ENCODE results near the gene PCYOX1L.
"Not testable (repeated sequence)": the region's sequence is repeated elsewhere in the genome, so short reads cannot be mapped to it uniquely, and the experiment has no call there.

The PCYOX1L gene

DNA sequence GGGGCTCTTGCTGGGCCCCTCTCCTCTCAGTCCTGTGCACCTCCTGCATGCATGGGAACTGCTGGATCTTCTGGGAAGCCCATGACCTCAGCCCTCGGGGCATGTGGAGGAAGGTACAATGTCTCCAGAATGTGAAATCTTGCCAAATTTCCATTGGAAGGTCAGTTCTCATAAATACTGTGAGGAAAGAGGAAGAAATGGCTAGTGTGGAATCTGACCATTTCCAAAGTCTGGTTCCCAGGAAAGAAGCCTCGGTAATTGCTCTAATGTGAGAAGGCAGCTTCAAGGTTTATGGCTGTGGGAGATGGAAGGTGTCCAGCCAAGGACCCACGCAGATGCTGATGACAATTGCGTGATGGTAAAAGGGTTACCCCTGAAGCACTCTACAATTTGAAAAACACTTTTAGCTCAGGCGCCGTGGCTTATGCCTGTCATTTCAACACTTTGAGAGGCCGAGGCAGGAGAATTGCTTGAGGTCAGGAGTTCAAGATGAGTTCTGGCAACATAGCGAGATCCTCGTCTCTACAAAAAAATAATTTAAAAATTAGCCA, 29.3 kb downstream of the PCYOX1L start:
- Mint-ChIP-seq H3K4me3 (no peak overlapping the region), H3K27ac (ENCODE audit: low read depth) (no peak overlapping the region), H3K9me3 (no peaks in the 10 kb centered on the region), H3K4me1 (peaks cover under 1% of the 10 kb centered on the region), H3K27me3 (no peaks in the 10 kb centered on the region), H3K36me3 (ENCODE audit: insufficient read depth) (peaks cover 3% of the 10 kb centered on the region)
- no peak for ATAC-seq (replicated peaks; ENCODE audit: extremely low read depth, poor library complexity, severe bottlenecking)
- no peak for DNase-seq (ENCODE audit: low spot score in 2 of 2)

DNA sequence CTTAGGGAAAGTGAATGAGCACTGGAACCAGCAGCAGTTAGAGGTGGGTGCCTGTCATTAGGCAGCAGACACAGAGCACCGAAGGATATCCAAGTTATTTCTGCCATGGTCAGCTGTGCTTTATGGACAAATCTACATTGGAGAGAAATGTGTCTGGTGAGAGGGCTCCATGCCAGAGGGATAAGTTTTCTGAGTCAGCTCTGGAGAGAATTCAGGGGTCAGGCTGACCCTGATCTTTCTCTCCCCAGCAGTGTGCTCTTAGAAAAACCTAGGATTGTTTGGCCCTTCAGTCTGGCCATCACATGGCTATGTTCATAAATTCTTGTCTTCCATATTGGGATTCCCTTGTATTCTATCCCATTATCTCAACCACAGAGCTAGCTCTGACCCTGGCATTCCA, 30.1 kb downstream of the PCYOX1L start:
- DNase-seq (ENCODE audit: low spot score in 2 of 2), result no peak
- no peak for ATAC-seq (replicated peaks; ENCODE audit: extremely low read depth, poor library complexity, severe bottlenecking)
- no peaks in the 10 kb centered on the region for H3K4me1 Mint-ChIP-seq
- no peaks in the 10 kb centered on the region for H3K9me3 Mint-ChIP-seq
- H3K36me3 Mint-ChIP-seq (ENCODE audit: insufficient read depth), result peaks cover 3% of the 10 kb centered on the region
- no peak overlapping the region for H3K27ac Mint-ChIP-seq (ENCODE audit: low read depth)
- H3K4me3 Mint-ChIP-seq, result no peak overlapping the region
- H3K27me3 Mint-ChIP-seq, result no peaks in the 10 kb centered on the region

DNA sequence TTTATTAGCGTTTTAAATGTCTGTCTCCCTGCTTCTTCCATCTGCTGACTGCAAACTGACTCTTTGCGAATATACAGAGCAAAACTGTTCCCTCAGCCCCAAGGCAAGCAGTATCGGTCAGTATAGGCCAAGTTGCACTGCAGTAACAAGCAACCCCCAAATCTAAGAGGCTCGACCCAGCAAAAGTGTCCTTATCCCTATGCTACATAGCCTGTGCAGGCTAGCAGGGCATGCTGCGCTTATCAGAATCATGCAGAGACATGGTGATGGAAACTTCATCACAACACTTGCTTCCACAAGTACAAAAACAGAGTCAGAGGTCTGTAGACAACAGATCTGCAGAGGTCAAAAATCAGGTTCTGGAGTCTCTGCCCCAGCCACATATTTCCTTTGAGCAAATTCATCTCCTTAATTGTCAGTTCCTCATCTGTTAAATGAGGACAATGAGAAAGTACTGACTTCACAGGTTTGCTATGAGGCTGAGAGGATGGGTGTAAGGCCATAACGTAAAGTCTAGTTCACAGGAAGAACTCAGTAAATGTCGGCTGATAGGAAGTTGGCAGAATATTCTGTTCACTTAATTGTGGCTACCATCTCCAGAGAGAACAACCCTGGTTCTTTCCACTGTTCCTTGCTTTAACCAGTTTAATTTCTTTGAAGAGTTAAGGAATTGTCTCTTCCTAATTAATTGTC, 30.8 kb downstream of the PCYOX1L start:
- no peaks in the 10 kb centered on the region for H3K27me3 Mint-ChIP-seq
- no peak overlapping the region for H3K4me3 Mint-ChIP-seq
- no peak for DNase-seq (ENCODE audit: low spot score in 2 of 2)
- peaks cover 3% of the 10 kb centered on the region for H3K36me3 Mint-ChIP-seq (ENCODE audit: insufficient read depth)
- no peaks in the 10 kb centered on the region for H3K9me3 Mint-ChIP-seq
- no peak overlapping the region for H3K27ac Mint-ChIP-seq (ENCODE audit: low read depth)
- no peak for ATAC-seq (replicated peaks; ENCODE audit: extremely low read depth, poor library complexity, severe bottlenecking)
- H3K4me1 Mint-ChIP-seq, result no peaks in the 10 kb centered on the region

DNA sequence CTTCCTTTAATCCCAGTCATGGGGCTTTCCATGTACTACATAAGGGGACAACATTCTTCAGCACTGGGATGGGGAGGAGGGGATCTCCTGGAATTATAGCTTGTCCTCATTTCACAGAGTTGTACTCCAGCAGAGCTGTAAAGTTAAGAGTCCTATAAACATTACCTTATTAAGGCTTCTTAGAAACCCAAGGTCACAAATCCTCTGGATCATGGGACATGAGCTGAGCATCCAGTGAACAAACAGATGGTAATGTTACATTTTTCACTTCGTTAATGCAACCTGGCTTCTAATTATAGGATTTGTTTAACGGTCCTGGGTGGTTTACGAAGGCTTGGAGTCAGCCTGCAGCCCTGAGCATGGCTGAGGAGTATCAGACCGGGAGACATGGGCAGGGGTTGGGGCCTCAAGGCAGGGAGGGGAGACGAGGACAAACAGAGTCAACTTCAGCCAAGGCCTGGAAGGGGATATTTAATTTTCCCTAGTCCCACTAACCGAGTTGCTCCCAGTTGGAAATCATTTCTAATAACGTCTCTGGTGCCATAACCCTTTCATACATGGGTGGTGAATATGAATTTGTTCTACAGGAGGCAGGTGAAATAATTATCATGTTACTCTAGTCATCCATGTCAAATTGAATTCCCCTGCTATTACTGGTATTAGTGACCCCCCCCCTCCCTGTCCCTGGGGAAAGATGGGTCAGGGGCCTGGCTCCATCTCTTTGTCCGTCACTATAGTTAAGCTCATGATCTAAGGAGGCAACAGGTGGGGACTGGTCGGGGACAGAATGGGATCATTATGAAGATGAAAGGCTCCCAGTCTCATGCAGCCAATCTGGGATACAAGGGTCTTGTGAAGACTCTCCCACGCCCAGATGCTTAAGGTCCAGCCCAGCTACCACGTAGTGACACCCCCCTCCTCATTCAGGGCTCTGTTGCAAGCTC, 32.0 kb downstream of the PCYOX1L start:
- H3K27me3 Mint-ChIP-seq, result no peaks in the 10 kb centered on the region
- no peak for ATAC-seq (replicated peaks; ENCODE audit: extremely low read depth, poor library complexity, severe bottlenecking)
- no peak overlapping the region for H3K4me3 Mint-ChIP-seq

DNA sequence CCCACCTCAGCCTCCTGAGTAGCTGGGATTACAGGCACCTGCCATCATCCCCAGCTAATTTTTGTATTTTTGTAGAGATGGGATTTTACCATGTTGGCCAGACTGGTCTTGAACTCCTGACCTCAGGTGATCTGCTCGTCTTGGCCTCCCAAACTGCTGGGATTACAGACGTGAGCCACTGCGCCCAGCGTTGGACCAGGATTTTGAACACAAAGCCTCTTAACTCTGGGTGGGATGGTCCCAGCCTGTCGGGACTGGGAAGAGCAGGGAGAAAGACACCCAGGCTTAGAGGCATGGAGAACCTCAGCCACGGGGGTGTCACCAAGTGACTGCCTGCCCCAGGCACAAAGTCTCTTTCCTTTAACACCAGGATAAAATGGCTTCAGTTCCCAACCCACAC, 33.2 kb downstream of the PCYOX1L start:
- DNase-seq (ENCODE audit: low spot score in 2 of 2); H3K27me3 Mint-ChIP-seq; H3K27ac Mint-ChIP-seq (ENCODE audit: low read depth); ATAC-seq (replicated peaks; ENCODE audit: extremely low read depth, poor library complexity, severe bottlenecking); H3K4me1 Mint-ChIP-seq; H3K4me3 Mint-ChIP-seq; H3K9me3 Mint-ChIP-seq; H3K36me3 Mint-ChIP-seq (ENCODE audit: insufficient read depth): not testable (repeated sequence)

More for the DNA sequence above, 32.0 kb downstream of the PCYOX1L start:
- H3K27ac Mint-ChIP-seq (ENCODE audit: low read depth), result no peak overlapping the region
- no peaks in the 10 kb centered on the region for H3K4me1 Mint-ChIP-seq
- no peak for DNase-seq (ENCODE audit: low spot score in 2 of 2)
- H3K9me3 Mint-ChIP-seq, result no peaks in the 10 kb centered on the region
- peaks cover 3% of the 10 kb centered on the region for H3K36me3 Mint-ChIP-seq (ENCODE audit: insufficient read depth)

DNA sequence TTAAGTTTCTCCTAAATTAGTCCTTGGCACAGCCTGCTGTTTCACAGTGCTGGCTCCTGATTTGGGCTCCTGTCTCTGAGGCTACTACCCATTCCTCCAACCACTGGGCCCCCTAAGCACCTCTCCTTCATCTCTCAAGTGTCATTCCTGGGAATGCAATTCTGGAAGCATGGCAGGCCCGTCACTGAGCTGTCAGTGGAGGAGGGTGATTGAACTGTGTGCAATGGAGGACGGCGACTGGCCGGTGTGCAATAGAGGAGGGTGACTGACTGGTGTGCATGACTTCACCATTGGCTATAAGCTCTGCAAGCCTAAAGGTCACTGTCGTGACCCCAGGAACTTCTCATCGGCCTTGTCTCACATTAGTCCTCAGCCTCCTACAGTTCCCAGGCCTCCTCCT, 33.7 kb downstream of the PCYOX1L start:
- no peak for ATAC-seq (replicated peaks; ENCODE audit: extremely low read depth, poor library complexity, severe bottlenecking)
- no peaks in the 10 kb centered on the region for H3K4me1 Mint-ChIP-seq
- H3K9me3 Mint-ChIP-seq, result no peaks in the 10 kb centered on the region
- no peak overlapping the region for H3K4me3 Mint-ChIP-seq
- no peak for DNase-seq (ENCODE audit: low spot score in 2 of 2)
- no peak overlapping the region for H3K27ac Mint-ChIP-seq (ENCODE audit: low read depth)
- H3K36me3 Mint-ChIP-seq (ENCODE audit: insufficient read depth), result peaks cover 3% of the 10 kb centered on the region
- H3K27me3 Mint-ChIP-seq, result no peaks in the 10 kb centered on the region

DNA sequence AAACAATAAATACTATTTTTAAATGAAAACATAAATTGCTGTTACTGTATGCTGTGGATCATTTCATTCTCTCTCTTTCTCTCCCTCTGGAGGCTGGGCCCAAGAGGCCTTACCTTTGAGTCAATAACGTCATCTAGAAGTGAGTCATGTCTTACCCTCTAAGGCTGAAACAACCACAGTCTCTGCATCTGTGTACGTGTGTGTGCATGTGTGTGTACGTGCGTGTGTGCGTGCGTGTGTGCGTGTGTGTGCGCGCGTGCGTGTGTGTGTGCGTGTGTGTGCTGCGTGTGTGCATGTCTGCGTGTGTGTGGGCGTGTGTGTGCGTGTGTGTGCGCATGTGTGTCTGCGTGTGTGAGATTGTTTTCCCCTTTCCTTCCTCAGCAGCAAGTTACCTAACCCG, 34.9 kb downstream of the PCYOX1L start:
- H3K27ac Mint-ChIP-seq (ENCODE audit: low read depth), result no peak overlapping the region
- no peak for ATAC-seq (replicated peaks; ENCODE audit: extremely low read depth, poor library complexity, severe bottlenecking)
- no peak overlapping the region for H3K4me3 Mint-ChIP-seq
- no peak for DNase-seq (ENCODE audit: low spot score in 2 of 2)
- H3K27me3 Mint-ChIP-seq, result no peaks in the 10 kb centered on the region
- H3K9me3 Mint-ChIP-seq, result no peaks in the 10 kb centered on the region
- no peaks in the 10 kb centered on the region for H3K4me1 Mint-ChIP-seq
- H3K36me3 Mint-ChIP-seq (ENCODE audit: insufficient read depth), result peaks cover 3% of the 10 kb centered on the region

DNA sequence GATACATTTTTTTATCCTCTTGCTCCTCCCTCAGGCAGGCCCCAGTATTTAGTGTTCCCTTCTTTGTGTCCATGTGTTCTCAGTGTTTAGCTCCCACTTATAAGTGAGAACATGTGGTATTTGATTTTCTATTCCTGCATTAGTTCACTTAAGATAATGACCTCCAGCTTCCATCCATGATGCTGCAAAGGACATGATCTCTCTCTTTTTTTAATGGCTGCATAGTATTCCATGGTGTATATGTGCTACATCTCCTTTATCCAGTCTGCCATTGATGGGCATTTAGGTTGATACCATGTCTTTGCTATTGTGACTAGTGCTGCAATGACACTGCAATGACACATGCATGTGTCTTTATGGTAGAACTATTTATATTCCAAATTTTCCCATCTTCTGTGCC, 37.1 kb downstream of the PCYOX1L start:
- not testable (repeated sequence) for ATAC-seq (replicated peaks; ENCODE audit: extremely low read depth, poor library complexity, severe bottlenecking); H3K4me3 Mint-ChIP-seq; H3K27ac Mint-ChIP-seq (ENCODE audit: low read depth); H3K36me3 Mint-ChIP-seq (ENCODE audit: insufficient read depth); H3K9me3 Mint-ChIP-seq; DNase-seq (ENCODE audit: low spot score in 2 of 2); H3K4me1 Mint-ChIP-seq
- peaks cover 10% of the 10 kb centered on the region for H3K27me3 Mint-ChIP-seq

DNA sequence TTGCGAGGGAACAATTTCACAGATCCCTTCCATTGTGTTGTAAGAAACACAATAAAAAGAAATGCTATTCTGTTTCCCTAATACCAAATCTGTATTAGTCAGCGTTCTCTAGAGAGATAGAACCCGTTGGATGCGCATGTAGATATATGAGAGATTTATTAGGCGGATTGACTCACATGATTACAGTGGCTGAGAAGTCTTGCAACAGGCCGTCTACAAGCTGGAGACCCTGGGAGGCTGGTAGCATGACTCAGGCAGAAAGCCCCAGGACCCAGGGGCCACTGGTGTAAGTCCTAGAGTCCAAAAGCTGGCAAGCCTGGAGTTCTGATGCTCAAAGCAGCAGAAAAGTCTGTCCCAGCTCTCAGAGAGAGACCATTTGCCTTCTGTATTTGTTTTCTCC, 39.7 kb downstream of the PCYOX1L start:
- Mint-ChIP-seq H3K4me1 (no peaks in the 10 kb centered on the region), H3K27ac (ENCODE audit: low read depth) (no peak overlapping the region), H3K4me3 (no peak overlapping the region), H3K27me3 (peaks cover 32% of the 10 kb centered on the region), H3K9me3 (no peaks in the 10 kb centered on the region), H3K36me3 (ENCODE audit: insufficient read depth) (no peaks in the 10 kb centered on the region)
- DNase-seq (ENCODE audit: low spot score in 2 of 2) (no peak), ATAC-seq (replicated peaks; ENCODE audit: extremely low read depth, poor library complexity, severe bottlenecking) (no peak)

DNA sequence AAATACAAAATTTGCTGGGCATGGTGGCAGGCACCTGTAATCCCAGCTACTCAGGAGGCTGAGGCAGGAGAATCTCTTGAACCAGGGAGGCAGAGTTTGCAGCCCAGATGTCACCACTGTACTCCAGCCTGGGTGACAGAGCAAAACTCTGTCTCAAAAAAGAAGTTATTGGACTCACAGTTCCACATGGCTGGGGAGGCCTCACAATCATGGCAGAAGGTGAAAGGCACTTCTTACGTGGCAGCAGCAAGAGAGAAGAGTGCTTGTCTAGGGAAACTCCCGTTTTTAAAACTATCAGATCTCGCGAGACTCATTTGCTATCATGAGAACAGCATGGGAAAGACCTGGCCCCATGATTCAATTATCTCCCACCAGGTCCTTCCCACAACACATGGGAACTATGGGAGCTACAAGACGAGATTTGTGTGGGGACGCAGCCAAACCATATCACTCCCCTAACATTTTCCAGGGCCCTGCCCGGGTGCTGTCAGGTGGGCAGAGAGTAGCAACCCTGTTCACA, 41.0 kb downstream of the PCYOX1L start:
- H3K27ac Mint-ChIP-seq (ENCODE audit: low read depth); ATAC-seq (replicated peaks; ENCODE audit: extremely low read depth, poor library complexity, severe bottlenecking); H3K9me3 Mint-ChIP-seq; DNase-seq (ENCODE audit: low spot score in 2 of 2); H3K36me3 Mint-ChIP-seq (ENCODE audit: insufficient read depth); H3K4me3 Mint-ChIP-seq; H3K4me1 Mint-ChIP-seq: not testable (repeated sequence)
- peaks cover 32% of the 10 kb centered on the region for H3K27me3 Mint-ChIP-seq

DNA sequence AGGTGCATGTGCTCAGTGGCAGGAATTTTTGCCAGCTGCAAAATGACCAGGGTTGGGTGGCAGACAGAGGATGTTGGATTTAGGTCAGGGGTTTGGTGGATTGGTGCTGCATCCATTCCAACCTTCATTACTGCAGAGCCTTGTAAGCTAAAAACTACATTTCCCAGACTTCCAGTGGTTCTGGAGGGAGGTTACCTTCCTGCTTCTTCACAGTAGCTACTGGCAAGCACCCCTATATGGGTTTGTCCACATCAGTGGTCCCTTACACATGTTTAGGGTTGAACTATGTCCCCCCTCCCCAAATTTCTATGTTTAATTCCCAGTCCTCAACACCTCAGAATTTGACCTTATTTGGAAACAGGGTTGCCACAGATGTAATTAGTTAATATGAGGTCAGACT, 41.9 kb downstream of the PCYOX1L start:
- H3K36me3 Mint-ChIP-seq (ENCODE audit: insufficient read depth), result no peaks in the 10 kb centered on the region
- H3K9me3 Mint-ChIP-seq, result no peaks in the 10 kb centered on the region
- H3K27me3 Mint-ChIP-seq, result peaks cover 32% of the 10 kb centered on the region
- H3K4me1 Mint-ChIP-seq, result no peaks in the 10 kb centered on the region
- no peak overlapping the region for H3K4me3 Mint-ChIP-seq
- no peak for DNase-seq (ENCODE audit: low spot score in 2 of 2)
- no peak for ATAC-seq (replicated peaks; ENCODE audit: extremely low read depth, poor library complexity, severe bottlenecking)
- no peak overlapping the region for H3K27ac Mint-ChIP-seq (ENCODE audit: low read depth)

DNA sequence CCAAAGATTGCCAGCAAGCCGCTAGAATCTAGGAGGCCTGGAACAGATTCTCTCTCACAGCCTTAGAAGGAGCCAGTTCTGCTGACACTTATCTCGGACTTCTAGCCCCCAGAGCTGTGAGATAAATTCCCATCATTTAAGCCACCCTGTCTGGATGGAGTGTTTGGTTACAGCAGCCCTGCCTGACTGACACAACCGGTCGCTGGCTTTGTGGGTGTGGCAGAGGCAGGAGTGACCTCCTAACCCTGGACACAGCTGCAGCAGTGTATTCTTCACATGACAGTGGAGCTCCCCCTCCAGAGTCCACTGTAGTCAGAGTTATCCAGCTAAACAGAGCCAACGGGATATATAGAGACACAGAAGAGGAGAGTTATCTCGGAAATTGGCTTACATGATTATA, 42.5 kb downstream of the PCYOX1L start:
- H3K9me3 Mint-ChIP-seq, result no peaks in the 10 kb centered on the region
- no peak overlapping the region for H3K4me3 Mint-ChIP-seq
- H3K27me3 Mint-ChIP-seq, result peaks cover 32% of the 10 kb centered on the region
- no peak overlapping the region for H3K27ac Mint-ChIP-seq (ENCODE audit: low read depth)
- DNase-seq (ENCODE audit: low spot score in 2 of 2) (no peak), ATAC-seq (replicated peaks; ENCODE audit: extremely low read depth, poor library complexity, severe bottlenecking) (no peak)
- H3K4me1 Mint-ChIP-seq, result no peaks in the 10 kb centered on the region
- no peaks in the 10 kb centered on the region for H3K36me3 Mint-ChIP-seq (ENCODE audit: insufficient read depth)

All from central memory CD8-positive, alpha-beta T cell (primary cell).